ENCODE results near the gene ALDH1A2.

Gene ALDH1A2

DNA sequence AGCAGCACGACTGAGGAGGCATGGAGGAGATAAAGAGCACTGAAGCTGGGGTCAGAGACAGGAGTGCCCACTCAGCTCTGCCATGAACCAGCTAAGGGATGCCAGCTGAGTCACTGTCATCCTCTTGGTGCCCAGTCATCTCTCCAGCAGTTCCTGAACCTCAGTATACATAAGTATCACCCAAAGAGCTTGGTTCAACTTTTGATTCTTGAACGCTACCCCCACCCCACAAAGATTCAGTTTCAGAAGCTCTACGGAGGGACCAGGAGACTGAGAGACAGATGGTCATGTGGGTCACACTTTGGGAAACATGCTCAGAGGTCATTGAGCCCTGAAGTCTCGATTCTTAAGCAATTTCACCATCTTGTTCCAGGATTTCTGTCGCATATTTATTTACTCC lies 108.4 kb downstream of the ALDH1A2 start:
- Mint-ChIP-seq H3K4me1 (ENCODE audit: low read depth) (no peaks in the 10 kb centered on the region), H3K9me3 (ENCODE audit: low read depth) (no peaks in the 10 kb centered on the region), H3K27me3 (peaks cover 13% of the 10 kb centered on the region), H3K4me3 (no peak overlapping the region), H3K27ac (no peak overlapping the region), H3K36me3 (no peaks in the 10 kb centered on the region)

DNA sequence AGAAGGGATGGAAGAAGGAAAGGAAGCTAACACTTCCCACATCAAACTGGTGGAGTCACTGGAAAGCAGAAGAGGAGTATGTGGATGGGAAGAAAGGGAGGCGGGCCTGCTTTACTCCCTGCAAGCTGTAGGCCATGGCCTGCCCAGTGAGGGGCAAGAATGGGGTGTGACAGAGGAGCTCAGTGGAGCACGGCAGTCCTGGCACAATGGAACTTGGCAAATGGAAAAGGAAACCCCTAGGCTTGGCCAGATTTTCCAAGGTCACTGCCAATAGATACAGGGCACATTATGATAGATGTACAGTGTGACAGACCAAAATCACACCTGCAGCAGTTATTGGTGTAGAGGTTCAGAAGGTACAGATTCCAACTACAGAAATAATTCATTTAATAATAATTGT lies 111.6 kb downstream of the ALDH1A2 start:
- H3K36me3 Mint-ChIP-seq = no peaks in the 10 kb centered on the region
- no peak overlapping the region for H3K4me3 Mint-ChIP-seq
- no peaks in the 10 kb centered on the region for H3K9me3 Mint-ChIP-seq (ENCODE audit: low read depth)
- H3K27me3 Mint-ChIP-seq = peaks cover 8% of the 10 kb centered on the region
- H3K4me1 Mint-ChIP-seq (ENCODE audit: low read depth) = no peaks in the 10 kb centered on the region
- no peak overlapping the region for H3K27ac Mint-ChIP-seq

DNA sequence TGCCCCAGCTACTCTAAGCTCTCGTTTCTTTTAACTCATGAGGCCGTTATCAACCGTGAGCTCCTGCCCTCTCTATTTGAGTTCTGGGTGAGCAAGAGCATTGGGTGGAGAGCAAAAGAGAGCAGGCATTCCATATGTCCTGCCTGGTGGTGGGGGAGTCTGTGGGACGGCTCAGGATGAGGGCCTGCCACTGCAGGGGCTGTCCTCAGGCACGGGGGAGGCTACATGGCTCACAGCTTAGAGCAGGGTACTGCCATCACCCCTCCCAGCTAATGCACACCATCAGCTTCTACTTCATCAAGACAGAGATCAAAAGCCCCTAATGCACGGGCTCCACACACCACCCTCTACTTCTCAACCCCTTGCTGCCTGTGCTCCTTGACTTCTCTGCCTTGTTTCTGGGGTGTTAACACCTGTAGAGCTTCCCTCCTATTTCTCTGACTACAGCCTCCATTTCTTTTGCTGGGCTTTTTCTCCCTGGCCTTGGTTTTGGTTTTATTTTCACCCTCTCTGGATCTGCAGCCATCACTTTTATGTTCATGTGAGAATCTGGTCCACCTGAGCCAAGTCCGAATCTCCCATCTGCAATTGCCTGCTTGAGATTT lies 114.1 kb downstream of the ALDH1A2 start:
- no peak overlapping the region for H3K27ac Mint-ChIP-seq
- H3K4me3 Mint-ChIP-seq = no peak overlapping the region
- H3K27me3 Mint-ChIP-seq = peaks cover 9% of the 10 kb centered on the region
- H3K4me1 Mint-ChIP-seq (ENCODE audit: low read depth) = no peaks in the 10 kb centered on the region
- no peaks in the 10 kb centered on the region for H3K9me3 Mint-ChIP-seq (ENCODE audit: low read depth)
- no peaks in the 10 kb centered on the region for H3K36me3 Mint-ChIP-seq

DNA sequence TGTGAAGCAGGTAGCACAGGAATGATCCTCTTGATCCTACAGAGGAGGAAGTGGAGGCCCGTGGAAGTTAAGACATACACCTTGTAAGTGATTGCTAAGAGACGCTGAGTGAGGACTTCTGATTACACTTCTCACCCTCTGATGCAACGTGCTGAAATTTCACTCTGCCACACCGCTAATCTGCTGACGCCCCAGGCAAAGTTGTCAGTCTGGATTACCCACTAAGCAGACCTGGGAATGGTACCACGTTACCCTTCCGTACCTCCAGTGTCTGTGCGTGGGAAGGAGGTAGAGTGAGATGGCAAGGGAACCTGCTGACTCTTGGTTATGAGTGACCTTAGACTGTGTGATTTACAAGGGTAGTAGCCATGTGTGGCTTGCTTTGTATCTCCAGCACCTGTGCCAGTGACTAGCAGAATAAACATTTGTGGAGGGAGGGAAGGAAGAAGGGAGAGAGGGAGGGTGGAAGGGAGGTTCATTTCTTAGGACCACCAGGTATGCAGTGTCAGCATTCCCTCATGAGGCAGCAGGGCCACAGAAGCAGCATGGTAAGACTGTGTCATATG lies 115.0 kb downstream of the ALDH1A2 start:
- Mint-ChIP-seq H3K27ac (no peak overlapping the region), H3K4me1 (ENCODE audit: low read depth) (no peaks in the 10 kb centered on the region), H3K4me3 (no peak overlapping the region), H3K27me3 (peaks cover 9% of the 10 kb centered on the region), H3K36me3 (no peaks in the 10 kb centered on the region), H3K9me3 (ENCODE audit: low read depth) (no peaks in the 10 kb centered on the region)

DNA sequence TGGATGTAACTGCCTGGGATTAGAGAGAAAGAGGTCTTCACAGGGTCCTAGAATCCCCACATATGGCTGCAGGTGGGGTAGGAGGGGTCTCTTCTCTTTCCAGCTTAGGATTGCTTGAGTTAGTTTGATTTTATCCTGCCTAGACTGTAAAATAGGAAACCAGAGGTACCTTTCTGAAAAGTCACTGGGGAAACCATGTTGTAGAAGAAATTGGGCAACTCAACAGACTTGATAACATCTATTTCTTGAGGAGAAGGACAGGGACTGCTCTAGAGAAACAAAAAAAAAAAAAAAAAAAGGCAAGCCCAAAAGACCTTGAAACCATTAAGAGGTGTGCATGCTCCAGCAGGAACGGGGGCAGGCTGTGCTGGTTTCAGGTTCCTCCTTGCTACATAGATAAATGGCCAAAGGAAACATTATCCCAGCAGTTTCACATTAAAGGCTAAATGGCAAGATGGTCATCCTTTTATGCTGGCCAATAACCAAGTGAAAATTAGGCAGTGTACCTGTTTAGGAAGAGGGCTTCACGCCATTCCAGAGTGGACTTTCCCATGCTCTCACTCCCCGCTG lies 116.1 kb downstream of the ALDH1A2 start:
- Mint-ChIP-seq H3K4me3 (no peak overlapping the region), H3K27me3 (peaks cover 10% of the 10 kb centered on the region), H3K36me3 (no peaks in the 10 kb centered on the region), H3K4me1 (ENCODE audit: low read depth) (no peaks in the 10 kb centered on the region), H3K27ac (no peak overlapping the region), H3K9me3 (ENCODE audit: low read depth) (no peaks in the 10 kb centered on the region)

DNA sequence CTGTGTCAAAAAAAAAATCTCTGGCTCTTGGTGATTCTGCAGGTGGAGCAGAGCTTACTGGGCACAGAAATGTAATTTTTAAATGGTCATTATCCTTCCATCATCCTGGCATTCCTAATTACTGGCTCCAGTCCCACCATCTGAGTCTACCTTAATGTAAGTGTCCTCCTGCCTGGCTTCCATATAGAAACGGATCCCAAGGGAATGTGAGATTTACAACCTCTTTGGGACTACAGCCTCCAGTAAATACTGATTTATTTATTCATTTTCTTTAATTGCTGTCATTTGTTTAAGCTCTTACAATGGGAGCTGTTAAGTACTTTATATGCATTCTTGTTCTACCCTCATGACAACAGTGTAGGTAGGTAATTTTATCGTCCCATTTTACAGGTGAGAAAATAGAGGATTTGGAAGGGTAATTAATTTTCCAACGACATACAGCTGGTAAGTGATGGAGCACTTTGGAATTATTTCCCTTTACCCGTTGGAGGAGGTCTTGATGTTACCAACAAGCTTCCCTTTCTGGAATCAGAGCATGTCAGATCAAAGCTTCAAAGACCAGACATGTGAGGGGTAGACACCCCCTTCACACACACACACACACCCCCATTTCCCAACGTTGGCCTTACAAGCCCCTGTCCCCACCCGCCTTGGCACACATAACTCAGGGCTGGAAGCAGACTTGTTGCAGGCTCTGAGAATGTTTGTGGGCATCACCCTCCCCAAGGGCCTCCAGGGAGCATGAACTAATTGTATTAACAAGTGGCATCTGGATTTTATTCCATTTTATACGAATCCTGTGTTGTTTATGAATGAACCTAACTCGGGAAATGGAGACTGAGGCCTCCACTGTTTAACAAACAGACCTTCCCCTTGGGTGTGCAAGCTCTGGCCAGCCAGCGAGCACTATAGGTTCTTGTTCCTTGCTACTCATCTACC lies 116.9 kb downstream of the ALDH1A2 start:
- H3K4me1 Mint-ChIP-seq (ENCODE audit: low read depth) = no peaks in the 10 kb centered on the region
- no peak overlapping the region for H3K4me3 Mint-ChIP-seq
- no peaks in the 10 kb centered on the region for H3K9me3 Mint-ChIP-seq (ENCODE audit: low read depth)
- H3K27me3 Mint-ChIP-seq = peaks cover 9% of the 10 kb centered on the region
- H3K36me3 Mint-ChIP-seq = no peaks in the 10 kb centered on the region
- H3K27ac Mint-ChIP-seq = no peak overlapping the region

DNA sequence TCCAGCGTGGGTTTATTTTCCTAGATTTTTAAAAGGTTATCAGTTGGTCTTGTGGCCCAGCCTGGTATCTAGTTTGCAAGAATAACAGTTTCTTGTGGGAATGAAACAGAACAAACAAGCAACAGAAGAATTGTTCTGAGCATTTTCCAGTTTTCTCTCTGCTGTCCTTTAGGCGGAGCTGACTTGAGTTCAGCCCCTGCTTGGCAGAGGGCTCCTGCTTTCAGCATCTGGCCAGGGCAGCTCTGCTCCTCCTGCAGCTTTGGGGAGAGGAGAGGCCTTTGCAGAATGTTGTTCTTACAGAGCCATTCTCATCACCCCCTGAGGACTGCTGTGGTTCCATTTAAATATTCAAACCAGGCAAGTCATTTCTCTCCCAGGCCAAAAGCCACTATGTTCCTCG lies 117.7 kb downstream of the ALDH1A2 start:
- H3K27me3 Mint-ChIP-seq = peaks cover 8% of the 10 kb centered on the region
- no peaks in the 10 kb centered on the region for H3K4me1 Mint-ChIP-seq (ENCODE audit: low read depth)
- no peaks in the 10 kb centered on the region for H3K36me3 Mint-ChIP-seq
- no peak overlapping the region for H3K4me3 Mint-ChIP-seq
- no peaks in the 10 kb centered on the region for H3K9me3 Mint-ChIP-seq (ENCODE audit: low read depth)
- no peak overlapping the region for H3K27ac Mint-ChIP-seq

DNA sequence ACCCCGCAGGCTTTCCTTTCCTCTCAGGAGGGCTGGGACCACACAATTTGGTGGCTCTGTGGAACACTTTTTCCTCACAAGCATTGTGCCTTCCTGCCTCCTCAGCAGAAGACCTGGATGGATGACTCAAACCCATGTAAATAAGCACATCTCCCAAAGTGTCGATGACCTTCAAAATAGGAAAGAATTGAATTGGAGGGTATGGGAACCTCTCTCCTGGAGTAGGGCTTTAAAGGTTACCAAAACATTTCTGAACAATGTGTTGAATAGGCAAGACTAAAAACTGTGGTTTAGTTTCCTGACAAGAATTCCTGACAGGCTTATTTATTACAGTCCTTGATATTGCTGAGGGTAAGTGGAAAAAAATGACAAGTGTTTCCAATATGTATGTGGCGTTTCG lies 118.2 kb downstream of the ALDH1A2 start:
- Mint-ChIP-seq H3K4me1 (ENCODE audit: low read depth) (no peaks in the 10 kb centered on the region), H3K4me3 (no peak overlapping the region), H3K36me3 (no peaks in the 10 kb centered on the region), H3K27me3 (peaks cover 10% of the 10 kb centered on the region), H3K9me3 (ENCODE audit: low read depth) (no peaks in the 10 kb centered on the region), H3K27ac (no peak overlapping the region)

DNA sequence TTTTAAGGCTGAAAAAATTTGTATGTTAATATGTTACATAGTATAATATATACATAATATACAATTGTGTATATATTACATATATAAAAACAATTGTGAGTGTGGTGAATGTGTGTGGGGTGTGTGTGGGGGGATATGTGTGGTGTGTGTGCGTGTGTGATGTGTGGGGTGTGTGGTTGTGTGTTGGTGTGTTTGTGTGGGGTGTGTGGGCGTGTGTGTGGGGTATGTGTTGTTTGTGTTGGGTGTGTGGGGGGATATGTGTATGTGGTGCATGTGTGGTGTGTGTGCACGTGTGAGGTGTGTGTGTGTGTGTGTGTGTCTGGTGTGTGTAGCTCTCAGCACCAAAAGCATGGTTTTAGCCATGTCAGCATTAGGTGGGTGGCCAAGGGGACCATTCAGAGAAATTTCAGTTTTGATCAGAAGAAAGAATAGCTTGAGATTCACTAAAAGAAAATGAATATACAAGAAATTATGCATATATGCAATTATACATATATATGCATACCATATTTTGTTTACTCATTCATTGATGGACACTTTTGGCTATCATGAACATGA lies 118.9 kb downstream of the ALDH1A2 start:
- peaks cover 12% of the 10 kb centered on the region for H3K27me3 Mint-ChIP-seq
- H3K4me3 Mint-ChIP-seq = no peak overlapping the region
- H3K36me3 Mint-ChIP-seq = no peaks in the 10 kb centered on the region
- H3K27ac Mint-ChIP-seq = no peak overlapping the region
- H3K9me3 Mint-ChIP-seq (ENCODE audit: low read depth) = no peaks in the 10 kb centered on the region
- H3K4me1 Mint-ChIP-seq (ENCODE audit: low read depth) = no peaks in the 10 kb centered on the region

DNA sequence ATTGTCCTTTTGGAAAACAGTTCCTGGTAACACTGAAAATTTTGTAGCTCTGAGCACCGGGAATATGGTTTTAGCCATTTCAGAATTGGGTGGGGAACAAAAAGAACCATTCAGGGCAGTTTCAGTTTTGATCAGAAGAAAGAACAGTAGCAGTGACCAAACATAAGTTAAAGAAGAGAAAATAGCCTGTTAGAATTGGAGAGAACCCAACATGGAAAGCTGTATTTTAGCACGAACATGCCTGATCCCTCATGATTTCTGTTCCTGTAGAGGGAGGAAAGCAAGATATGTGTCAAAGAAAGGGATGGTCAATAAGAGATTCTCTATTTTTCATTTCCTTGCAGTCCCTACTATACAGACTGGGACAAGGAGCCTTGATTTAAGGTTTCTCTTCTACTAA lies 119.9 kb downstream of the ALDH1A2 start:
- Mint-ChIP-seq H3K27ac (no peak overlapping the region), H3K36me3 (no peaks in the 10 kb centered on the region), H3K4me1 (ENCODE audit: low read depth) (no peaks in the 10 kb centered on the region)

DNA sequence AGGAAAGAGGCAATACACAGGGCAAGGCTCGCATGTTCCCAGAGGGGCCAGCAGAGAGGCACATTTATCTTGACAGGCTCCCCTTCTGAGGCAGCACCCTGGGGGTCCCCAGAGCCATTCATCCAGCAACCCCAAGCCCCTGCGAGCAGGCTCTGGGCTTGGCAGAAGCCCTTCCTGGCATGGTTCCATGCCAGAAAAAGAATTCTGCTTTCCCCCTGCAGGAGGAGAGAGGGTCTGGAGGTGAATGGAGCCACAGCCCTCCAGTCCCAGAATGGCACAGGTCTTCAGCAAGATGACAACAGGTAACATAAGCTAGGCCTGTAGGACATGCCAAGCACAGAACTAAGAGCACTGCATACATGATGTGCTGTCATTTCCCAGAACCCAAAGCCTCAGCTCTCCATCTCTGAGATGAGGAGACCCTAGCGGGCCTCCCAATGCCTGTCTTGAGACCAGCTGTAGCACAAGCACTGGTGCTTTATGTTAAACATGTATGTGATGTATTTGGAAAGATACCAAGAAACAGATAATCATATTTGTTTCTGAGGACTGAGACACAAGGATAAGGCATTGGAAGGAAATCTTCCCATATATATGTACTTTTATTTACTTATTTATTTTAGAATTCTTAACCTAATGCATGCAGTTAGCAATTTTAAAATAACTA lies 121.6 kb downstream of the ALDH1A2 start:
- H3K36me3 Mint-ChIP-seq = no peaks in the 10 kb centered on the region
- no peaks in the 10 kb centered on the region for H3K9me3 Mint-ChIP-seq (ENCODE audit: low read depth)
- H3K4me3 Mint-ChIP-seq = no peak overlapping the region
- H3K27me3 Mint-ChIP-seq = peaks cover 19% of the 10 kb centered on the region
- H3K4me1 Mint-ChIP-seq (ENCODE audit: low read depth) = no peaks in the 10 kb centered on the region
- H3K27ac Mint-ChIP-seq = no peak overlapping the region

More for the DNA sequence above, 119.9 kb downstream of the ALDH1A2 start:
- Mint-ChIP-seq H3K27me3 (peaks cover 14% of the 10 kb centered on the region), H3K9me3 (ENCODE audit: low read depth) (no peaks in the 10 kb centered on the region), H3K4me3 (no peak overlapping the region)

DNA sequence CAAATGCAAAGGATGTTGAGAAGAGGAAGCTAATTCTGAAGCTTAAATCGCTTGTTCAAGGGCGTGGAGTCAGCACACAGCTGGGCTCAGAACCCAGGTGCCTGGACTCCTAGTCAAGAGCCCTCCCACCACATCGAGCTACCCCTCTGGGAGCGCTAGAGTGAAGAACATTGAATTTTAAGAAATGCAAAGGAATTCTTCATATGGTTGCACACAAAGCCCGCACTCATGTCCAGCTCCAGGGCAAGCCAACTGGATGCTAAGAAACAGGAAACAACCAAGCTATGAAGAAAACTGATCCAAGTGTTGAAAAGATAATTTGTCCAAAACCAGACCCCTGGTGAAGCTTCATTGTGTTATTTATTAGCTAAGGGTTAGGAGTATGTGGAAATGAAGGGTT lies 122.3 kb downstream of the ALDH1A2 start:
- H3K4me1 Mint-ChIP-seq (ENCODE audit: low read depth) = no peaks in the 10 kb centered on the region
- no peaks in the 10 kb centered on the region for H3K36me3 Mint-ChIP-seq
- no peaks in the 10 kb centered on the region for H3K9me3 Mint-ChIP-seq (ENCODE audit: low read depth)
- no peak overlapping the region for H3K4me3 Mint-ChIP-seq
- peaks cover 17% of the 10 kb centered on the region for H3K27me3 Mint-ChIP-seq
- no peak overlapping the region for H3K27ac Mint-ChIP-seq

DNA sequence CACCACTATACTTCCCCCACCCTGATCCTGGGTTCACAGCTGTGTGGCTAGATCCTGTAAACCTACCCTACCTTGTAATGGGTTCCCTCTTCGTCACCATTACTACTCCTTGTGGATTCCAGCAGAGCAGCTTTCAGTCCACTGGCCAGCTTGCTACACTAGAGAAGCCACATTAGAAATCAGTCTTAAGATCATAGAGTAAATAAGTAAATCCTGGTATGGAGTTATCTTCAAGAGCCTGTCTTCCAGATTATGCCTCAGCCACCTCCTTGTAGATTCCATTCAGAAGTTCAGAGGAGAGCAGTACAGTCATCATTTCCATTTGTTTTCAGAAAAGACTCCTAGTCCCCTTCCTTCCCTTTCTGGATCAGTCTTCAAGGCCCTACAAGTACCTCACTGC lies 123.7 kb downstream of the ALDH1A2 start:
- no peaks in the 10 kb centered on the region for H3K36me3 Mint-ChIP-seq
- no peak overlapping the region for H3K27ac Mint-ChIP-seq
- H3K4me1 Mint-ChIP-seq (ENCODE audit: low read depth) = no peaks in the 10 kb centered on the region

DNA sequence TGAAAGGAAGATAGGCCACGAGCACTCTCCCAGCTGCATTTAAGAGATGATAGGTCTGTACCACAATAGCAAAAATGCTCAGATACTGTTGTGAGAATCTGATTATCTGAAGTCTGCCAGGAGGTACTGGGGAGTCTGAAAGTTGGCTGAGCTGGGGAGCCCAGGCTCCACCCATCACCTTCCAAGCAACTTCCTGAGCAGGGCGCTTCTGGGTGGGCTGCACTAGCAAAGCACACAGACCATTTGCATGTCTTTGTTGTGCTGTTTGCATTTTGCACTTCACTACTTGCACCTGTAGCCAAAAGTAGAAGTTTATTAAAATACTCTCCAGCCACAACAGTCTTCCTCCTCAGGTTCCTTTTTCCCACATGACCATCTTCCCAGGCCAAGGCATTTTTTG lies 133.2 kb downstream of the ALDH1A2 start:
- Mint-ChIP-seq H3K4me3 (no peak overlapping the region), H3K27ac (no peak overlapping the region), H3K27me3 (peaks cover 21% of the 10 kb centered on the region), H3K36me3 (no peaks in the 10 kb centered on the region), H3K9me3 (ENCODE audit: low read depth) (no peaks in the 10 kb centered on the region), H3K4me1 (ENCODE audit: low read depth) (no peaks in the 10 kb centered on the region)

More for the DNA sequence above, 123.7 kb downstream of the ALDH1A2 start:
- H3K9me3 Mint-ChIP-seq (ENCODE audit: low read depth) = no peaks in the 10 kb centered on the region
- H3K4me3 Mint-ChIP-seq = no peak overlapping the region
- H3K27me3 Mint-ChIP-seq = peaks cover 24% of the 10 kb centered on the region
